ENCODE results near the gene ZDHHC5.

DNA sequence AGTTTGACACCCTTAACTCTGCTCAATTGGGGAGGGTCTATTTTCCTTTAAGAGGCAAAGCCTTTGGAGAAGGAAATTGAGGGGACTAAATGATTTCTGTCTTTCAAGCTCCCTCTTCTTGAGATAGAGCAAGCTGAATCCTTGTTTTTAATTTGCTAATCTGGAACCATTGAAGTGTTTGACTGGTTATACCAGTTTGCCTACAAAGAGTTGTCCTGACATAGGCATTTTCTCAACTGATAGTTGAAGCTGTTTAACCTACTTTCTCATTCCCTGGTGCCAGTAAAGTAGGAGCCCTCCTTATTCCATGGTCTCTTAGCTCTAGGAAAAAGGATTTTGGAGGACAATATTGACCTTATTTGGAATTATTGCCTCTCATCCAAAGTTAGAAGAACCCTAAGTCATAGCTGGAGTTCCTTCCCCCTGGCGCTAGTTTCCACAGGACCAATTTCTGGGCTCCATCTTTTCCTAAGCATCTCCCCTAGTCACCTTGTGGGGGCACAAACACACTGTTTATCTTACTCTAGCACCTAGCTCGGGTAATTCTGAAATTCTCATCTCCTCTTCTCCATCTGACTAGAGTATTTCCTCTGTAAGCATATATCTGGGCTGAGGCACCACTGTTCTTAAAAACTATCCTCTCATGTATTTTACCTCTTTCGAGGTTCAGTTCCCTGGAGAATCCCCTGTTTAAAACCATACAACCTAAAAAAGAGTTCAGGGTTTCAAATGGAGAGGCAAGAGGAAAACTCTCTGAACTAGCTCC is 7.4 kb downstream of the ZDHHC5 start:
- TF ChIP-seq, protein P1, sequence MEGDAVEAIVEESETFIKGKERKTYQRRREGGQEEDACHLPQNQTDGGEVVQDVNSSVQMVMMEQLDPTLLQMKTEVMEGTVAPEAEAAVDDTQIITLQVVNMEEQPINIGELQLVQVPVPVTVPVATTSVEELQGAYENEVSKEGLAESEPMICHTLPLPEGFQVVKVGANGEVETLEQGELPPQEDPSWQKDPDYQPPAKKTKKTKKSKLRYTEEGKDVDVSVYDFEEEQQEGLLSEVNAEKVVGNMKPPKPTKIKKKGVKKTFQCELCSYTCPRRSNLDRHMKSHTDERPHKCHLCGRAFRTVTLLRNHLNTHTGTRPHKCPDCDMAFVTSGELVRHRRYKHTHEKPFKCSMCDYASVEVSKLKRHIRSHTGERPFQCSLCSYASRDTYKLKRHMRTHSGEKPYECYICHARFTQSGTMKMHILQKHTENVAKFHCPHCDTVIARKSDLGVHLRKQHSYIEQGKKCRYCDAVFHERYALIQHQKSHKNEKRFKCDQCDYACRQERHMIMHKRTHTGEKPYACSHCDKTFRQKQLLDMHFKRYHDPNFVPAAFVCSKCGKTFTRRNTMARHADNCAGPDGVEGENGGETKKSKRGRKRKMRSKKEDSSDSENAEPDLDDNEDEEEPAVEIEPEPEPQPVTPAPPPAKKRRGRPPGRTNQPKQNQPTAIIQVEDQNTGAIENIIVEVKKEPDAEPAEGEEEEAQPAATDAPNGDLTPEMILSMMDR (IDR thresholded peaks at IDR 0.05), result no peak
- no peak for TF ChIP-seq EZH2 (IDR thresholded peaks at IDR 0.05; ENCODE audit: borderline replicate concordance, insufficient read depth, low read depth, low read length, poor library complexity, severe bottlenecking)
